Vagina (tissue), 2 donors: ENCODE results near the gene METTL13.

Source experiments
- CTCF ChIP-seq, 3 experiments: fragments of 450-650 bp in 2 of 3; fragments of 200-600 bp in 1 of 3; sonication (generic) in 1 of 3; IDR thresholded peaks; one replicate each; pipeline ENCODE4 v1.5.1; 2017 to 2019; ENCODE audit warnings: antibody characterized with exemption in 3 of 3, mild to moderate bottlenecking in 2 of 3, moderate library complexity in 2 of 3
- POLR2A ChIP-seq, 2 donors: fragments of 450-650 bp; IDR thresholded peaks; one replicate each; pipeline ENCODE4 v1.6.1; 2017; ENCODE audit warnings: antibody characterized with exemption in 2 of 2, mild to moderate bottlenecking in 2 of 2, moderate library complexity in 2 of 2
- POLR2AphosphoS5 ChIP-seq, 2 donors: sonication (generic); formaldehyde crosslinking; IDR thresholded peaks; one replicate each; pipeline ENCODE4 v1.9.0; 2017; ENCODE audit warnings: antibody characterized with exemption in 2 of 2, mild to moderate bottlenecking in 2 of 2, low read depth in 1 of 2; ENCODE audit not compliant: insufficient read depth in 1 of 2

GRCh38 chr1:171785766-171786165 is 4.3 kb downstream of the METTL13 start:
- no peak for TF ChIP-seq CTCF (IDR thresholded peaks at IDR 0.05)
- TF ChIP-seq POLR2A (IDR thresholded peaks at IDR 0.05) = no peak
- TF ChIP-seq POLR2AphosphoS5 (IDR thresholded peaks at IDR 0.05; ENCODE audit: insufficient read depth in 1 of 2, low read depth in 1 of 2) = no peak
